Mesendoderm (in vitro differentiated cells): Measurements from ENCODE around the gene NEBL. TPM values are rescaled to one million over a fixed set of nuclear protein-coding genes. Genes with fewer than 3 reads are reported as not detected.
"Not testable (repeated sequence)": the region's sequence is repeated elsewhere in the genome, so short reads cannot be mapped to it uniquely, and the experiment has no call there.

Experiments used
- DNase-seq: peaks from one replicate; pipeline ENCODE4 v3.0.0; 2013
- H2AK5ac ChIP-seq: 2 replicates; pipeline ENCODE4 v1.6.1; 2013; ENCODE audit warnings: low read length, inconsistent platforms
- H2BK120ac ChIP-seq: 2 replicates; pipeline ENCODE4 v1.6.1; 2013; ENCODE audit warnings: low read depth, mild to moderate bottlenecking, low read length, moderate library complexity, mixed read lengths
- H2BK15ac ChIP-seq: replicated peaks from 2 replicates; pipeline ENCODE4 v1.6.1; 2013; ENCODE audit warnings: low read depth, mild to moderate bottlenecking, moderate library complexity
- H2BK5ac ChIP-seq: 2 replicates; pipeline ENCODE4 v1.6.1; 2013; ENCODE audit warnings: low read length, inconsistent platforms
- H3K18ac ChIP-seq: 2 replicates; pipeline ENCODE4 v1.6.1; 2013; ENCODE audit warnings: mild to moderate bottlenecking, low read length, mixed read lengths
- H3K23ac ChIP-seq: one replicate; pipeline ENCODE4 v1.6.1; 2013; ENCODE audit warnings: low read length
- H3K27ac ChIP-seq: 2 replicates; pipeline ENCODE4 v1.5.1; 2013; ENCODE audit warnings: low read depth, mild to moderate bottlenecking, inconsistent platforms, low read length, moderate library complexity
- H3K27me3 ChIP-seq: 2 replicates; pipeline ENCODE4 v1.6.1; 2013; ENCODE audit warnings: low read length, control low read depth, mild to moderate bottlenecking, inconsistent platforms; ENCODE audit not compliant: insufficient read depth, poor library complexity
- H3K36me3 ChIP-seq: 2 replicates; pipeline ENCODE4 v1.6.1; 2013; ENCODE audit warnings: low read length, inconsistent platforms; ENCODE audit not compliant: control insufficient read depth, insufficient read depth
- H3K4ac ChIP-seq: one replicate; pipeline ENCODE4 v1.6.1; 2013; ENCODE audit warnings: low read depth, mild to moderate bottlenecking, low read length, moderate library complexity
- H3K4me1 ChIP-seq: 2 replicates; pipeline ENCODE4 v1.6.1; 2013; ENCODE audit warnings: low read depth, low read length, inconsistent platforms; ENCODE audit not compliant: control insufficient read depth
- H3K4me2 ChIP-seq: 2 replicates; pipeline ENCODE4 v1.6.1; 2013; ENCODE audit warnings: low read length
- H3K4me3 ChIP-seq: 2 replicates; pipeline ENCODE4 v1.5.1; 2013; ENCODE audit warnings: mild to moderate bottlenecking, low read length
- H3K56ac ChIP-seq: one replicate; pipeline ENCODE4 v1.6.1; 2013; ENCODE audit warnings: low read length
- H3K79me1 ChIP-seq: 2 replicates; pipeline ENCODE4 v1.6.1; 2013; ENCODE audit warnings: low read length, inconsistent platforms
- H3K79me2 ChIP-seq: 2 replicates; pipeline ENCODE4 v1.6.1; 2013; ENCODE audit warnings: mild to moderate bottlenecking, low read length; ENCODE audit not compliant: control insufficient read depth, insufficient read depth
- H3K9ac ChIP-seq: 2 replicates; pipeline ENCODE4 v1.6.1; 2013; ENCODE audit warnings: low read length, inconsistent platforms
- H4K5ac ChIP-seq: one replicate; pipeline ENCODE4 v1.6.1; 2013; ENCODE audit warnings: low read length
- H4K8ac ChIP-seq: one replicate; pipeline ENCODE4 v1.6.1; 2013; ENCODE audit warnings: low read depth, mild to moderate bottlenecking, control low read depth, low read length, moderate library complexity
- WGBS: extraction: QIAGEN DNeasy Blood & Tissue Kit; methylation state at CpG from one replicate; pipeline ENCODE4 v1.1.7; 2013; ENCODE audit warnings: low lambda C conversion rate, missing lambda C conversion rate; ENCODE audit not compliant: insufficient coverage; ENCODE audit errors: extremely low coverage; 5-methylcytosine and 5-hydroxymethylcytosine counted together
- polyA plus RNA-seq, 2 experiments: library from polyadenylated mRNA; stranded (reverse); fragments of 200-250 nt; gene quantifications; one replicate each; pipeline ENCODE4 v1.2.3, GENCODE V29; 2013

Gene NEBL
- polyA plus RNA-seq (2013, experiment 1 of 2): 5.3 TPM
- 5.2 TPM for polyA plus RNA-seq (2013, experiment 2 of 2)

GRCh38 chr10:20897146-20897825 lies at the start of gene NEBL:
TSS of gene NEBL (minus strand) at chr10:20897311. CDS start at chr10:20897205, 106 bp downstream.
- Histone ChIP-seq H3K18ac (no peak within 1 kb of the TSS), H2BK5ac (no peak within 1 kb of the TSS), H3K23ac (no peak within 1 kb of the TSS), H3K27me3 (no peaks in the 10 kb centered on the region), H4K5ac (no peak within 1 kb of the TSS), H3K9ac (no peak within 1 kb of the TSS), H4K8ac (no peak within 1 kb of the TSS), H2AK5ac (no peak within 1 kb of the TSS), H2BK15ac (no peak within 1 kb of the TSS), H3K4ac (no peak within 1 kb of the TSS), H3K27ac (no peak within 1 kb of the TSS), H3K36me3 (no peaks in the 10 kb centered on the region), H3K4me3 (no peak within 1 kb of the TSS), H2BK120ac (no peak within 1 kb of the TSS), H3K4me1 (peaks cover 4% of the 10 kb centered on the region), H3K79me1 (no peaks in the 10 kb centered on the region), H3K56ac (no peak within 1 kb of the TSS), H3K4me2 (no peak within 1 kb of the TSS), H3K79me2 (no peaks in the 10 kb centered on the region)
- DNase-seq: peak; percentile 45
- no CpG with 5 or more reads among the region's 2 CpGs for WGBS

GRCh38 chr10:20945546-20946332 lies 48.6 kb upstream of the NEBL start:
- no peak overlapping the region for H3K4ac ChIP-seq
- no peak overlapping the region for H3K4me3 ChIP-seq
- H3K4me1 ChIP-seq: peaks cover 3% of the 10 kb centered on the region
- no peak overlapping the region for H2AK5ac ChIP-seq
- no peaks in the 10 kb centered on the region for H3K79me2 ChIP-seq
- no peak overlapping the region for H4K8ac ChIP-seq
- no peak overlapping the region for H3K9ac ChIP-seq
- no peaks in the 10 kb centered on the region for H3K27me3 ChIP-seq
- H3K18ac ChIP-seq: no peak overlapping the region
- no peak overlapping the region for H2BK120ac ChIP-seq
- H2BK5ac ChIP-seq: no peak overlapping the region
- no peak overlapping the region for H3K4me2 ChIP-seq
- no peaks in the 10 kb centered on the region for H3K36me3 ChIP-seq
- no peaks in the 10 kb centered on the region for H3K79me1 ChIP-seq
- no peak overlapping the region for H3K23ac ChIP-seq
- H4K5ac ChIP-seq: no peak overlapping the region
- no peak overlapping the region for H2BK15ac ChIP-seq
- no peak overlapping the region for H3K56ac ChIP-seq
- WGBS: no CpG with 5 or more reads among the region's 9 CpGs
- no peak overlapping the region for H3K27ac ChIP-seq
- DNase-seq: no peak

- H3K27me3 ChIP-seq: no peaks in the 10 kb centered on the region
- no peaks in the 10 kb centered on the region for H3K79me2 ChIP-seq
- DNase-seq: no peak
- no peak overlapping the region for H3K23ac ChIP-seq
- H3K56ac ChIP-seq: no peak overlapping the region
- H3K27ac ChIP-seq: no peak overlapping the region
- no peak overlapping the region for H2AK5ac ChIP-seq
- H2BK120ac ChIP-seq: no peak overlapping the region
- no peaks in the 10 kb centered on the region for H3K36me3 ChIP-seq
- WGBS: no CpG with 5 or more reads among the region's 7 CpGs
- no peak overlapping the region for H4K5ac ChIP-seq
- no peak overlapping the region for H3K9ac ChIP-seq
- H3K18ac ChIP-seq: no peak overlapping the region
- H3K79me1 ChIP-seq: no peaks in the 10 kb centered on the region
- peaks cover 3% of the 10 kb centered on the region for H3K4me1 ChIP-seq
- H2BK5ac ChIP-seq: no peak overlapping the region
- no peak overlapping the region for H3K4me2 ChIP-seq
- no peak overlapping the region for H4K8ac ChIP-seq
- no peak overlapping the region for H3K4ac ChIP-seq
- no peak overlapping the region for H3K4me3 ChIP-seq
- H2BK15ac ChIP-seq: no peak overlapping the region
These were observed 47.8 kb upstream of the NEBL start for GRCh38 chr10:20944789-20945502.

- not testable (repeated sequence) for H3K4ac ChIP-seq, H3K4me2 ChIP-seq, H3K18ac ChIP-seq, H2BK120ac ChIP-seq, H3K79me2 ChIP-seq, H3K56ac ChIP-seq, H3K23ac ChIP-seq, H3K27me3 ChIP-seq, H3K4me1 ChIP-seq, H2AK5ac ChIP-seq, H4K5ac ChIP-seq, H3K27ac ChIP-seq, H3K79me1 ChIP-seq, H2BK5ac ChIP-seq, H3K9ac ChIP-seq, H4K8ac ChIP-seq, DNase-seq, H3K36me3 ChIP-seq, H3K4me3 ChIP-seq, H2BK15ac ChIP-seq
- no CpG with 5 or more reads among the region's 5 CpGs for WGBS
These were observed 42.3 kb upstream of the NEBL start for GRCh38 chr10:20939414-20939813.

- H2BK15ac ChIP-seq: no peak overlapping the region
- no peak overlapping the region for H3K56ac ChIP-seq
- H4K8ac ChIP-seq: no peak overlapping the region
- no peak overlapping the region for H3K27ac ChIP-seq
- no peak overlapping the region for H3K4me2 ChIP-seq
- no peak overlapping the region for H2AK5ac ChIP-seq
- no peak overlapping the region for H4K5ac ChIP-seq
- no peak overlapping the region for H3K23ac ChIP-seq
- H3K18ac ChIP-seq: no peak overlapping the region
- no peak overlapping the region for H2BK5ac ChIP-seq
- no peak overlapping the region for H3K4me3 ChIP-seq
- DNase-seq: no peak
- H3K27me3 ChIP-seq: no peaks in the 10 kb centered on the region
- H3K79me2 ChIP-seq: no peaks in the 10 kb centered on the region
- no peaks in the 10 kb centered on the region for H3K36me3 ChIP-seq
- no peaks in the 10 kb centered on the region for H3K4me1 ChIP-seq
- no peaks in the 10 kb centered on the region for H3K79me1 ChIP-seq
- no peak overlapping the region for H3K4ac ChIP-seq
- no peak overlapping the region for H2BK120ac ChIP-seq
- H3K9ac ChIP-seq: no peak overlapping the region
These were observed 39.3 kb upstream of the NEBL start for GRCh38 chr10:20936396-20936795.
